GM12878 (cell line): ENCODE results near the gene SUPT4H1. TPM values are rescaled to one million over a fixed set of nuclear protein-coding genes. Genes with fewer than 3 reads are reported as not detected.

Source experiments
- ATAC-seq: fragments of 200-7000 bp; cut with Tn5 transposase; 3 replicates; pipeline ENCODE4 v1.9.1; 2020; ENCODE audit warnings: mild to moderate bottlenecking, moderate library complexity
- BruUV-seq: library from RNA; stranded (reverse); fragments of 400-500 nt; replicated peaks from 2 replicates; lab custom pipeline; 2021; lab: Mats Ljungman, UMichigan
- CTCF ChIA-PET: fragments of 300-600 bp; sonication (Branson Sonifier 250); formaldehyde crosslinking; extraction: SDS; loops from one replicate; lab custom pipeline; 2021; ENCODE audit warnings: inconsistent platforms; lab: Yijun Ruan, JAX
- POLR2A ChIA-PET: fragments of 350-600 bp; formaldehyde crosslinking; extraction: SDS; loops from one replicate; lab custom pipeline; 2021; ENCODE audit warnings: inconsistent platforms; lab: Charles Lee
- RAD21 ChIA-PET: fragments of 300-600 bp; sonication (Branson Sonifier 250); formaldehyde crosslinking; loops from one replicate; lab custom pipeline; 2023; ENCODE audit warnings: antibody characterized with exemption; ENCODE audit not compliant: unreplicated experiment; lab: Charles Lee
- SMC1A ChIA-PET: fragments of 300-600 bp; sonication (Branson Sonifier 250); formaldehyde crosslinking; loops from one replicate; lab custom pipeline; 2023; ENCODE audit not compliant: unreplicated experiment, uncharacterized antibody; lab: Charles Lee
- DNase-seq: peaks from one replicate; pipeline ENCODE4 v3.0.0-alpha.2; 2011; ENCODE audit warnings: low read depth, low spot score
- FAIRE-seq: peaks from 3 replicates; lab custom pipeline; 2011; peaks lifted over from hg19 to GRCh38; lab: Jason Lieb, UNC
- H2AFZ ChIP-seq: 2 replicates; pipeline ENCODE4 v1.6.0; 2011; ENCODE audit warnings: low read depth, low read length, control low read depth; ENCODE audit not compliant: control insufficient read depth
- H3K27ac ChIP-seq: 2 replicates; pipeline ENCODE4 v1.5.1; 2011; ENCODE audit warnings: control low read depth; ENCODE audit not compliant: control insufficient read depth, insufficient read depth
- H3K27me3 ChIP-seq, 2 experiments: replicated peaks in 1 of 2; 2 replicates each; pipeline versions ENCODE4 v1.6.0 to v1.6.1; 2011; ENCODE audit warnings: low read length in 1 of 2; ENCODE audit not compliant: control insufficient read depth in 2 of 2, insufficient read depth in 2 of 2
- H3K36me3 ChIP-seq, 2 experiments: 2 replicates each; pipeline ENCODE4 v1.5.1; 2011; ENCODE audit warnings: low read length in 1 of 2; ENCODE audit not compliant: control insufficient read depth in 2 of 2, insufficient read depth in 2 of 2
- H3K4me1 ChIP-seq: 2 replicates; pipeline ENCODE4 v1.6.1; 2011; ENCODE audit warnings: mild to moderate bottlenecking, low read length, moderate library complexity, mixed read lengths; ENCODE audit not compliant: control insufficient read depth, insufficient read depth
- H3K4me2 ChIP-seq: 2 replicates; pipeline ENCODE4 v1.6.0; 2011; ENCODE audit warnings: control low read depth; ENCODE audit not compliant: control insufficient read depth, insufficient read depth
- H3K4me3 ChIP-seq: fragments of 200-600 bp; sonication (generic); 2 replicates; pipeline ENCODE4 v1.5.1; 2016
- H3K79me2 ChIP-seq: 2 replicates; pipeline ENCODE4 v1.6.0; 2011; ENCODE audit warnings: low read length; ENCODE audit not compliant: control insufficient read depth, insufficient read depth
- H3K9ac ChIP-seq: 2 replicates; pipeline ENCODE4 v1.8.0; 2011; ENCODE audit warnings: low read length, control low read depth, mixed read lengths; ENCODE audit not compliant: control insufficient read depth, insufficient read depth
- H3K9me3 ChIP-seq: replicated peaks from 3 replicates; pipeline ENCODE4 v1.5.1; 2011; ENCODE audit warnings: mild to moderate bottlenecking, low read length; ENCODE audit not compliant: control insufficient read depth, insufficient read depth
- H4K20me1 ChIP-seq: 2 replicates; pipeline ENCODE4 v1.6.0; 2011; ENCODE audit not compliant: control insufficient read depth, insufficient read depth
- BCL11A ChIP-seq: IDR thresholded peaks from 2 replicates; pipeline ENCODE4 v1.6.1; 2011; ENCODE audit warnings: low read depth, low read length
- BCLAF1 ChIP-seq: fragments of 450-650 bp; IDR thresholded peaks from 2 replicates; pipeline ENCODE4 v1.6.1; 2017; ENCODE audit warnings: antibody characterized with exemption, mild to moderate bottlenecking, moderate library complexity
- CBX5 ChIP-seq: sonication (generic); IDR thresholded peaks from 2 replicates; pipeline ENCODE4 v1.6.1; 2016; ENCODE audit warnings: low read depth, moderate library complexity, mild to moderate bottlenecking, inconsistent platforms
- ESRRA ChIP-seq: IDR thresholded peaks from 2 replicates; pipeline ENCODE4 v1.6.1; 2012; ENCODE audit warnings: mild to moderate bottlenecking, low read length, improper control_type of control experiment
- KAT2A ChIP-seq: conservative IDR thresholded peaks from 2 replicates; pipeline ENCODE4 v1.6.1; 2011; ENCODE audit warnings: low read depth, low read length; ENCODE audit not compliant: control insufficient read depth
- PBX3 ChIP-seq: IDR thresholded peaks from 2 replicates; pipeline ENCODE4 v1.6.1; 2011; ENCODE audit warnings: mild to moderate bottlenecking, low read depth, low read length, moderate library complexity; ENCODE audit not compliant: insufficient replicate concordance
- PML ChIP-seq: IDR thresholded peaks from 2 replicates; pipeline ENCODE4 v1.6.1; 2012; ENCODE audit warnings: low read length, inconsistent platforms
- RUNX3 ChIP-seq: IDR thresholded peaks from 2 replicates; pipeline ENCODE4 v1.6.1; 2012; ENCODE audit warnings: low read length, inconsistent platforms
- SMARCA5 ChIP-seq: fragments of 450-650 bp; IDR thresholded peaks from 2 replicates; pipeline ENCODE4 v1.6.1; 2017; ENCODE audit warnings: mild to moderate bottlenecking
- TAF1 ChIP-seq: IDR thresholded peaks from 2 replicates; pipeline ENCODE4 v1.6.1; 2011; ENCODE audit warnings: mild to moderate bottlenecking, low read depth, low read length, borderline replicate concordance
- TCF3 ChIP-seq: IDR thresholded peaks from 2 replicates; pipeline ENCODE4 v1.6.1; 2012; ENCODE audit warnings: low read depth, mild to moderate bottlenecking, low read length, borderline replicate concordance; ENCODE audit not compliant: insufficient read depth
- ZBED1 ChIP-seq: IDR thresholded peaks from 2 replicates; pipeline ENCODE4 v1.6.1; 2016; ENCODE audit warnings: borderline replicate concordance
- ZNF207 ChIP-seq: fragments of 450-650 bp; IDR thresholded peaks from 2 replicates; pipeline ENCODE4 v1.6.1; 2014; ENCODE audit warnings: antibody characterized with exemption, mild to moderate bottlenecking, borderline replicate concordance
- ZNF384 ChIP-seq: IDR thresholded peaks from 2 replicates; pipeline ENCODE4 v1.6.1; 2012; ENCODE audit warnings: low read depth, mild to moderate bottlenecking, low read length, improper control_type of control experiment, borderline replicate concordance
- WGBS: methylation state at CpG from one replicate; pipeline ENCODE4 v1.1.6; 2016; ENCODE audit warnings: low lambda C conversion rate; ENCODE audit not compliant: insufficient replicate concordance, insufficient coverage; ENCODE audit errors: missing lambda C conversion rate; 5-methylcytosine and 5-hydroxymethylcytosine counted together
- in situ Hi-C: fragments of 300-500 bp; cut with MboI; formaldehyde crosslinking; loops from 9 replicates; pipeline ENCODE4 v1.14.3; 2018; ENCODE audit warnings: mixed read lengths
- intact Hi-C: fragments of 100-400 bp; cut with micrococcal nuclease; formaldehyde crosslinking; loops from one replicate; pipeline ENCODE4 v1.14.2; 2022; ENCODE audit not compliant: unreplicated experiment
- polyA plus RNA-seq, 11 experiments: library from polyadenylated mRNA; depleted of rRNA in 4 of 11; unstranded in 6 of 11; stranded (reverse) in 5 of 11; fragments of >200 nt; fragmentation: Nextera tagmentation in 4 of 11; fragmentation: Illumina TruSeq in 1 of 11; extraction: Ambion mirVana in 4 of 11; extraction: Trizol in 1 of 11; gene quantifications; 1 replicate in 1 of 11; 2 replicates in 10 of 11; pipeline versions ENCODE4 v1.2.1 to v1.2.3, GENCODE V29; 2011 to 2016; ENCODE audit warnings: inconsistent platforms in 2 of 11, missing spikeins in 2 of 11, low read depth in 1 of 11
- total RNA-seq, 4 experiments: library from RNA; depleted of rRNA in 3 of 4; stranded (reverse); fragments of >200 nt in 3 of 4; fragmentation: Illumina TruSeq in 1 of 4; extraction: Trizol in 1 of 4; gene quantifications; 2 replicates each; pipeline versions ENCODE4 v1.2.1 to v1.2.3, GENCODE V29; 2013 to 2021

The SUPT4H1 gene
- total and polyA plus RNA-seq, 10 of the 15 experiments (the other 5 are each of a cell fraction or from before 2014, with no cell fraction given), result 83.8 to 293 (median 128) TPM

- SMC1A ChIA-PET, result interaction anchor here (12.9 kb wide), 1 partner anchor 23 kb away, joined by 249 read pairs; no protein-coding TSS in a partner anchor
Observed at GRCh38 chr17:58320163-58320558, 31.8 kb downstream of the SUPT4H1 start.

More at GRCh38 chr17:58320163-58320558, 31.8 kb downstream of the SUPT4H1 start:
- ChIA-PET POLR2A (interaction anchor here (0.6 kb wide), 1 partner anchor 126 kb away, joined by 5 read pairs; no protein-coding TSS in a partner anchor), CTCF (interaction anchor here (0.7 to 1.6 kb wide), 4 partner anchors 15 to 98 kb away, joined by 3 to 4 read pairs (median 3); partner anchors contain the start of genes RNF43 and SUPT4H1), RAD21 (interaction anchor here (10.9 kb wide), 1 partner anchor 22 kb away, joined by 227 read pairs; no protein-coding TSS in a partner anchor)
- 90% methylated on average over 7 of the region's 7 CpGs for WGBS
- Histone ChIP-seq H4K20me1 (no peaks in the 10 kb centered on the region), H3K27ac (no peak overlapping the region), H2AFZ (no peak overlapping the region), H3K9me3 (no peaks in the 10 kb centered on the region), H3K36me3 (peaks cover 0 to 2% of the 10 kb centered on the region in 2 experiments; a peak in 1 of 4 replicates), H3K79me2 (no peaks in the 10 kb centered on the region), H3K4me1 (peaks cover 10% of the 10 kb centered on the region), H3K4me2 (no peak overlapping the region)
- in situ Hi-C loops, result no loop called here
- intact Hi-C loops, result no loop called here
- BruUV-seq, result no TSS peak
- TF ChIP-seq SMARCA5 (no peak), CBX5 (no peak), PML (no peak), ESRRA (no peak), BCLAF1 (no peak), PBX3 (no peak), BCL11A (no peak), RUNX3 (no peak), TAF1 (no peak), ZNF207 (no peak), TCF3 (no peak), ZNF384 (no peak), KAT2A (no peak), ZBED1 (no peak)
- TF ChIP-seq, all 136 proteins: peak for 0
- H3K9ac ChIP-seq, result no peak overlapping the region
- no peak overlapping the region for H3K4me3 ChIP-seq
- FAIRE-seq, result no peak
- H3K27me3 ChIP-seq, result no peaks in the 10 kb centered on the region; a peak in 1 of 4 replicates
- ATAC-seq, result no peak
- DNase-seq, result no peak
